ENCODE measurements around the gene PRSS21. TPM values are rescaled to one million over a fixed set of nuclear protein-coding genes. Genes with fewer than 3 reads are reported as not detected.

Gene PRSS21
- total and polyA plus RNA-seq, 2 donors from 2014 or later = 0.54 TPM; not detected in 1

DNA sequence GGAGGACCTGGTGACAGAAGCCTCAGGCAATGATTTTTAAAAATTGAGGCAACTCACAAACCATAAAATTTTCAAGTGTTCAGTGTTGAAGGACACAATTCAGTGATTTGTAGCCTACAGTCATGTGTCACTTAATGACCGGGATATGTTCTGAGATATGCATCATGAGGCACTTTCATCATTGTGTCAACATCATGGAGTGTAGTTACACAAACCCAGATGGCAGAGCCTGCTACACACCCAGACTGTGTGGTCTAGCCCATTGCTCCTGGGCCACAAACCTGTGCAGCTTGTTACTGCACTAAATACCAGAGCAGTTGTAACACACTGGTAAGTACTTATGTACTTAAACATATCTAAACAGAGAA lies 17.2 kb upstream of the PRSS21 start:
- Histone ChIP-seq H3K9ac (ENCODE audit: low read length in 3 of 3) (no peak overlapping the region), H3K36me3 (ENCODE audit: control insufficient read depth in 2 of 3, insufficient read depth in 3 of 3, low read length in 3 of 3) (no peaks in the 10 kb centered on the region), H3K27ac (ENCODE audit: low read depth in 2 of 2, low read length in 2 of 2) (no peak overlapping the region), H3K9me3 (ENCODE audit: control insufficient read depth in 2 of 3, insufficient read depth in 1 of 3, low read length in 3 of 3) (peaks cover 0 to 9% (median 0%) of the 10 kb centered on the region in 3 donors), H3K4me3 (ENCODE audit: low read length in 3 of 3) (no peak overlapping the region), H3K4me1 (ENCODE audit: control insufficient read depth in 2 of 3, insufficient read depth in 2 of 3, low read depth in 1 of 3, low read length in 3 of 3) (no peaks in the 10 kb centered on the region), H3K27me3 (ENCODE audit: control insufficient read depth, insufficient read depth, low read length) (no peaks in the 10 kb centered on the region)
- FAIRE-seq (no peak), DNase-seq (peak in 3 of 5 donors; percentile 20 to 34 (median 23))
- TF ChIP-seq CTCF (IDR thresholded peaks at IDR 0.05; ENCODE audit: borderline replicate concordance, extremely low read depth, insufficient read depth) = no peak
- intact Hi-C loops (cut with DNase I) = no loop called here

GRCh38 chr16:2803545-2804195 lies 13.4 kb upstream of the PRSS21 start:
- Histone ChIP-seq H3K9ac (ENCODE audit: low read length in 3 of 3) (no peak overlapping the region), H3K4me1 (ENCODE audit: control insufficient read depth in 2 of 3, insufficient read depth in 2 of 3, low read depth in 1 of 3, low read length in 3 of 3) (no peaks in the 10 kb centered on the region), H3K27ac (ENCODE audit: low read depth in 2 of 2, low read length in 2 of 2) (no peak overlapping the region), H3K9me3 (ENCODE audit: control insufficient read depth in 2 of 3, insufficient read depth in 1 of 3, low read length in 3 of 3) (peaks cover 0 to 9% (median 0%) of the 10 kb centered on the region in 3 donors), H3K27me3 (ENCODE audit: control insufficient read depth, insufficient read depth, low read length) (no peaks in the 10 kb centered on the region), H3K36me3 (ENCODE audit: control insufficient read depth in 2 of 3, insufficient read depth in 3 of 3, low read length in 3 of 3) (no peaks in the 10 kb centered on the region), H3K4me3 (ENCODE audit: low read length in 3 of 3) (no peak overlapping the region)
- DNase-seq (no peak), FAIRE-seq (no peak)
- no peak for TF ChIP-seq CTCF (IDR thresholded peaks at IDR 0.05; ENCODE audit: borderline replicate concordance, extremely low read depth, insufficient read depth)
- intact Hi-C loops (cut with DNase I) = no loop called here

DNA sequence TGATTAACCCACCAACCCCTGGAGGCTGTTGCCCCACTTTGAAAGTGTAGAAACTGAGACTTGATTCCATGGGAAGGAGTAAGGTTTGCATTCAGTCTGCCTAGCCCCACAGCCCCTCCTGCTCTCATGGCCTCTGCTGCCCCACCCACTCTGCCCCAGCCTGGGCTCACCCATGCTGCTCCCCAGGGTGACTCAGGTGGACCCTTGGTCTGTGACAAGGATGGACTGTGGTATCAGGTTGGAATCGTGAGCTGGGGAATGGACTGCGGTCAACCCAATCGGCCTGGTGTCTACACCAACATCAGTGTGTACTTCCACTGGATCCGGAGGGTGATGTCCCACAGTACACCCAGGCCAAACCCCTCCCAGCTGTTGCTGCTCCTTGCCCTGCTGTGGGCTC lies 12.3 kb upstream of the PRSS21 start:
- no peaks in the 10 kb centered on the region for H3K36me3 ChIP-seq (ENCODE audit: control insufficient read depth in 2 of 3, insufficient read depth in 3 of 3, low read length in 3 of 3)
- no peak for TF ChIP-seq CTCF (IDR thresholded peaks at IDR 0.05; ENCODE audit: borderline replicate concordance, extremely low read depth, insufficient read depth)
- peaks cover 0 to 9% (median 0%) of the 10 kb centered on the region in 3 donors for H3K9me3 ChIP-seq (ENCODE audit: control insufficient read depth in 2 of 3, insufficient read depth in 1 of 3, low read length in 3 of 3)
- no peaks in the 10 kb centered on the region for H3K27me3 ChIP-seq (ENCODE audit: control insufficient read depth, insufficient read depth, low read length)
- FAIRE-seq (no peak), DNase-seq (no peak)
- H3K27ac ChIP-seq (ENCODE audit: low read depth in 2 of 2, low read length in 2 of 2) = no peak overlapping the region
- no peaks in the 10 kb centered on the region for H3K4me1 ChIP-seq (ENCODE audit: control insufficient read depth in 2 of 3, insufficient read depth in 2 of 3, low read depth in 1 of 3, low read length in 3 of 3)
- H3K4me3 ChIP-seq (ENCODE audit: low read length in 3 of 3) = no peak overlapping the region
- intact Hi-C loops (cut with DNase I) = no loop called here
- no peak overlapping the region for H3K9ac ChIP-seq (ENCODE audit: low read length in 3 of 3)

- peaks cover 0 to 9% (median 0%) of the 10 kb centered on the region in 3 donors for H3K9me3 ChIP-seq (ENCODE audit: control insufficient read depth in 2 of 3, insufficient read depth in 1 of 3, low read length in 3 of 3)
- H3K27ac ChIP-seq (ENCODE audit: low read depth in 2 of 2, low read length in 2 of 2) = no peak overlapping the region
- no peaks in the 10 kb centered on the region for H3K27me3 ChIP-seq (ENCODE audit: control insufficient read depth, insufficient read depth, low read length)
- DNase-seq (no peak), FAIRE-seq (no peak)
- TF ChIP-seq CTCF (IDR thresholded peaks at IDR 0.05; ENCODE audit: borderline replicate concordance, extremely low read depth, insufficient read depth) = no peak
- no peak overlapping the region for H3K9ac ChIP-seq (ENCODE audit: low read length in 3 of 3)
- no peak overlapping the region for H3K4me3 ChIP-seq (ENCODE audit: low read length in 3 of 3)
- H3K36me3 ChIP-seq (ENCODE audit: control insufficient read depth in 2 of 3, insufficient read depth in 3 of 3, low read length in 3 of 3) = no peaks in the 10 kb centered on the region
- intact Hi-C loops (cut with DNase I) = no loop called here
- H3K4me1 ChIP-seq (ENCODE audit: control insufficient read depth in 2 of 3, insufficient read depth in 2 of 3, low read depth in 1 of 3, low read length in 3 of 3) = no peaks in the 10 kb centered on the region
Observed at GRCh38 chr16:2806286-2806685, 10.8 kb upstream of the PRSS21 start.

Data from kidney (tissue), 14 donors.